GM13977 (cell line): ENCODE measurements around the gene BRSK1.
A peak's percentile ranks its signal among the peaks of the same experiment; 100 is the strongest.

Experiments
- DNase-seq: peaks from one replicate; pipeline ENCODE4 v3.0.0; 2012; ENCODE audit warnings: low spot score
- CTCF ChIP-seq: IDR thresholded peaks from 2 replicates; pipeline ENCODE4 v1.5.1; 2012; ENCODE audit warnings: mild to moderate bottlenecking, control low read depth; ENCODE audit not compliant: insufficient read depth; ENCODE audit errors: extremely low read depth, missing control alignments
- in situ Hi-C: fragments of 300-500 bp; cut with MboI; formaldehyde crosslinking; loops from one replicate; pipeline ENCODE4 v1.12.0; 2022; ENCODE audit warnings: low sequenced_read_pairs, low pct_unique_long_range_greater_than_20kb, mixed read lengths, inconsistent platforms; ENCODE audit not compliant: unreplicated experiment

The BRSK1 gene

GRCh38 chr19:55272142-55272541, 11.7 kb upstream of the BRSK1 start:
- no peak for TF ChIP-seq CTCF
- DNase-seq = no peak
- in situ Hi-C loops = no loop called here

- in situ Hi-C loops = no loop called here
- DNase-seq = no peak
- no peak for TF ChIP-seq CTCF
Measured at GRCh38 chr19:55273978-55274707, 9.7 kb upstream of the BRSK1 start.

GRCh38 chr19:55275851-55276719, 7.7 kb upstream of the BRSK1 start:
- in situ Hi-C loops = no loop called here
- peak; percentile 77 for DNase-seq
- TF ChIP-seq CTCF = no peak

- in situ Hi-C loops = no loop called here
- DNase-seq = no peak
Measured at GRCh38 chr19:55276720-55277430, 6.9 kb upstream of the BRSK1 start.

GRCh38 chr19:55277494-55277893, 6.3 kb upstream of the BRSK1 start:
- in situ Hi-C loops = no loop called here
- no peak for DNase-seq
- TF ChIP-seq CTCF = no peak

More at GRCh38 chr19:55276720-55277430, 6.9 kb upstream of the BRSK1 start:
- no peak for TF ChIP-seq CTCF

- no peak for DNase-seq
- in situ Hi-C loops = no loop called here
- no peak for TF ChIP-seq CTCF
Measured at GRCh38 chr19:55278391-55279135, 5.2 kb upstream of the BRSK1 start.
